AG04450 (cell line): Measurements from ENCODE around the gene ATP6V1B1. TPM values are rescaled to one million over a fixed set of nuclear protein-coding genes. Genes with fewer than 3 reads are reported as not detected.

ENCODE experiments used
- CTCF ChIA-PET: fragments of 300-600, 350-600 bp; formaldehyde crosslinking; extraction: SDS; loops from one replicate; lab custom pipeline; 2022; ENCODE audit warnings: antibody characterized with exemption, inconsistent platforms; lab: Charles Lee
- POLR2A ChIA-PET: fragments of 350-600 bp; formaldehyde crosslinking; extraction: SDS; loops from one replicate; lab custom pipeline; 2021; ENCODE audit warnings: antibody characterized with exemption, inconsistent platforms; lab: Yijun Ruan, JAX
- DNase-seq: peaks from one replicate; pipeline ENCODE4 v3.0.0-alpha.2; 2011; ENCODE audit warnings: low read depth, low spot score
- H3K27ac ChIP-seq: one replicate; pipeline ENCODE4 v1.5.1; 2012; ENCODE audit warnings: low read depth, low read length, control low read depth
- H3K27me3 ChIP-seq: one replicate; pipeline ENCODE4 v1.6.0; 2012; ENCODE audit warnings: low read length; ENCODE audit not compliant: control insufficient read depth, insufficient read depth
- H3K4me3 ChIP-seq: 2 replicates; pipeline ENCODE4 v1.5.1; 2011; ENCODE audit warnings: mild to moderate bottlenecking, low read depth, low read length, control low read depth
- H3K9me3 ChIP-seq: 2 replicates; pipeline ENCODE4 v1.5.1; 2012; ENCODE audit warnings: low read length; ENCODE audit not compliant: control insufficient read depth, insufficient read depth
- CTCF ChIP-seq: IDR thresholded peaks from 2 replicates; pipeline ENCODE4 v1.5.1; 2011; ENCODE audit warnings: low read depth, low read length, control low read depth, inconsistent platforms
- polyA plus RNA-seq: library from polyadenylated mRNA; depleted of rRNA; stranded (reverse); fragments of >200 nt; gene quantifications from 2 replicates; pipeline ENCODE4 v1.2.3, GENCODE V29; 2011

The ATP6V1B1 gene
- polyA plus RNA-seq, 1 experiment: 0.82 TPM

- no peaks in the 10 kb centered on the region for H3K27me3 ChIP-seq
- CTCF ChIA-PET: interaction anchor here (0.6 to 0.9 kb wide), 2 partner anchors 62 to 73 kb away, joined by 3 to 4 read pairs; no protein-coding TSS in a partner anchor
- no peak for DNase-seq
- no peak overlapping the region for H3K4me3 ChIP-seq
- POLR2A ChIA-PET: no interaction called here
- no peak for TF ChIP-seq CTCF
- no peaks in the 10 kb centered on the region for H3K9me3 ChIP-seq
- no peak overlapping the region for H3K27ac ChIP-seq
These were observed 8.5 kb downstream of the ATP6V1B1 start for GRCh38 chr2:70944111-70944690.

GRCh38 chr2:70946832-70947442 lies 11.2 kb downstream of the ATP6V1B1 start:
- CTCF ChIA-PET: interaction anchor here (0.5 to 3.9 kb wide), 33 partner anchors 8 to 644 kb away, joined by 3 to 205 read pairs (median 6); partner anchors contain the start of genes ATP6V1B1 and FAM136A
- TF ChIP-seq CTCF: peak; percentile 83
- no peaks in the 10 kb centered on the region for H3K27me3 ChIP-seq
- H3K4me3 ChIP-seq: no peak overlapping the region
- peak overlapping the region; percentile 31 for H3K27ac ChIP-seq
- no peaks in the 10 kb centered on the region for H3K9me3 ChIP-seq
- POLR2A ChIA-PET: interaction anchor here (1.7 kb wide), 1 partner anchor 19 kb away, joined by 5 read pairs; no protein-coding TSS in a partner anchor
- DNase-seq: peak; percentile 27

- no peak for TF ChIP-seq CTCF
- DNase-seq: peak; percentile 20
- ChIA-PET POLR2A (interaction anchor here (1.7 kb wide), 1 partner anchor 18 kb away, joined by 5 read pairs; no protein-coding TSS in a partner anchor), CTCF (interaction anchor here (0.5 to 3.9 kb wide), 42 partner anchors 9 to 645 kb away, joined by 3 to 205 read pairs (median 5); partner anchors contain the start of genes ATP6V1B1, CD207 and FAM136A)
- peak overlapping the region; percentile 31 for H3K27ac ChIP-seq
- H3K27me3 ChIP-seq: no peaks in the 10 kb centered on the region
- H3K4me3 ChIP-seq: peak overlapping the region; percentile 54
- no peaks in the 10 kb centered on the region for H3K9me3 ChIP-seq
These were observed 12.0 kb downstream of the ATP6V1B1 start for GRCh38 chr2:70947556-70948184.

- POLR2A ChIA-PET: interaction anchor here (1.7 kb wide), 1 partner anchor 17 kb away, joined by 5 read pairs; no protein-coding TSS in a partner anchor
- peak; percentile 33 for DNase-seq
- Histone ChIP-seq H3K27me3 (no peaks in the 10 kb centered on the region), H3K9me3 (no peaks in the 10 kb centered on the region), H3K27ac (no peak overlapping the region), H3K4me3 (peak overlapping the region; percentile 54)
- CTCF ChIA-PET: interaction anchor here (0.6 to 3.9 kb wide), 39 partner anchors 9 to 645 kb away, joined by 3 to 205 read pairs (median 5); partner anchors contain the start of genes ATP6V1B1, CD207 and FAM136A
- peak; percentile 93 for TF ChIP-seq CTCF
These were observed 12.8 kb downstream of the ATP6V1B1 start for GRCh38 chr2:70948337-70949003.
